ENCODE data around the gene A2M.

The A2M gene

DNA sequence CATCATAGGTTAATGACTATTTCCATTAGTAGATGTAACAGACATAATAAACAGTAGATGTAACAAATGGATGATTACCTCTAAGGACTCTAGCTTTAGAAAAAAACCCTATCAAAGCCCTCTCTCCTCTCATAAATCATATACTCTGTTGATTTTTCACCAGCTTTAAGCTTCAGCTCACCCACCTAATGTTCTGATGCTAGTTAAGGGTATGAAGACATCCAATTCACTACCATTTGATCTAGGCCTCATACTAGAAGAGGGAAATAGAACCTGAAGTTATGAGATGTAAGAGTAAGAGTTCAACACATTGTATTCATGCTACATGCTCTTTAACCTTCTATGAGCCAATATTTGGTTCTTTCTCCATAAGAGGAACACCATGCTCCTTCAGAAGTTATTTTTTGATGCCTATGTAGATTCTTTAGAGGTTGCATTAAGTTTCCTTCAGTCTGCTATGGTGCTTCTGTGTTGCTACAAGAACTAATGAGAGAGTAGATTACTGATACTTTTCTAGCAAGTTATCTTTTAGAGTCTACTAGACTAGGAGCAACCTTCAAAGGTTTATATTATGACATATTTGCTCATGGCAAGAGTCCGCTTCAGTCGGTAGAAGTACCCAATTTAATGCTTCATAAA lies 16.0 kb downstream of the A2M start:
- no peak for DNase-seq (ENCODE audit: low read depth)

DNA sequence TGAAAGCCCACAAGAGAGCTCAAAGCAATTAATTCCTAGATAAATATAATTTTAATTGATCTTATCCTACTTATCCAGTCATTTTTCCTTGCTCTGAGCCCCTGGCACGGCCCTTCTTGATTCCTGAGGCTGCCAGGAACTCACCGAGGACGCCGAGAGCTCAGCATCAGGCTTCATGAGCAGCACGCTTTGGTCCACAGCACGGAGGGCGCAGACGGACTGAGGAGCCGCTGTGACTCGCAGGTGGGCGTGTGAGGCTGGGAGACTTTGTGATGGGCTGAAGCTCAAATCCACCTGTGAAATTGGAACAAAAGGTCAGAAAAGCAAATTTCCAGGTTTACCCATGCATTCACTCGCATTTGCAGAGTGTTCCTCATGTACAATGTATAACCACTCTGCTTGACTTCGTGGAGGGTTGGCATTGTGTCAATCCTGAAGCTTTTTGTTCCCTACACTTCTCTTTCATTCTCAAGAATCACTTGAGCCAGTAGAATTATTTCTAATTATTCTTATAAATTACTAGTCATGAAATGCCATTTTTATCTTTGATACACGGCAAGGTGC lies 17.2 kb downstream of the A2M start:
- no peak for DNase-seq (ENCODE audit: low read depth)

DNA sequence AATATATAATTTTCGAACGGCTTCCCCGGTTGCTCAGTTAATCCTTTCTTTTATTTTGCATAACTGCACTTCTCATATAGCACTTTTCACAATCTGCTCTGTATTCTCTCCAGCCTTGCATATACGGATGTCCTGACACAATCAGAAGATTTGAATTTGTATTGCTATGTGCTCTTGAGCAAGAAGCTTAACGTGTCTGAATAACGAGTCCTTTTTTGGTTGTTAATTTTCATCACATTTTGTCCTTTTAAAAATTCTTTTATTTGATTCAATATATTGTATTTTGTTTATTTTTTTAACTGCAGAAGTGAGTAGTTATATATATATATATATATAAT lies 17.6 kb downstream of the A2M start:
- no peak for DNase-seq (ENCODE audit: low read depth)

DNA sequence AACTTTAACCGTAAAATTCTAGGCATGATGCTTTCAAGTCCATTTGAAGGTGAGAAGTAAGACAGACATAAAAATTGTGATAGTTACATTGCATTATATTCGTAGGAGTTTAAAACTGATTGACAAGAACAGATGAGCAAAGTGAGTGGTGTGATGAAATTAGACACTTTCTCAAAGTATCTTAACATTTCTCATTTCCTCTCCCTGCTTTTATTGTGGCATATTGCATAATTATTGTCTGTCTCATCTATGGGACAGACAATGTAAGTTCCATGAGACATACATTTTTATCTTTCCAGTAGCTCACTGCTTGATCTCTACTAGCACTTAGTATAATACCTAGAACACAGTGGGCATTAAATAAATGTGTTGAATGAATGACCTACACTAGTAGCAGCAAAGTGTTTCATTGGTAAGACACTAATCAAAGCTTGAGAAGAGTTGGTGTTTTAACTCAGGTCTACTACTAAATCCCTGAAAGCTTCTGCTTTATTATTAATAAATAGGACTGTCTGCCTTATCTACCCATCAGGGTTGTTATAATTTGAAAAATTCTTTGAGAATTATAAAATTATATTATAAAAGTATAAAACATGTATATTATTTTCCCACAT lies 19.0 kb downstream of the A2M start:
- DNase-seq (ENCODE audit: low read depth), result no peak

DNA sequence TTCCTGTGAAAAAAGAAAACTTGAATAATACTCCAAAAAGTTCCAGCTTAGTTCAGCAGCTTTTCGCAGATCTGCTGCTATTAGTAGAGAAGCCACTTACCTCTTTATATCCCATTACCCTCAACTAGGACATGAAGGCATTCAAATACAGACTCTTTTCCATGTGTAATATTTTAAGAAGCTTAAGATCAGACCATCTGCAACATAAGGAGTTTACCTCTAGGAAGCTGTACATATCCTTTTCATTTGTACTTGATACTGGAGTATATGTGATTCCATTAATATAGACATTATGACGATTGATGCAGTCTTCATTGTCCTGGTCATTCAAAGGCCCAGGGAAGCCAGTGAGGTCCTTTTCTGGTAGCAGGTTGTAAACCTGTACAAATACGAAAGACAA lies 20.4 kb downstream of the A2M start:
- no peak for DNase-seq (ENCODE audit: low read depth)

DNA sequence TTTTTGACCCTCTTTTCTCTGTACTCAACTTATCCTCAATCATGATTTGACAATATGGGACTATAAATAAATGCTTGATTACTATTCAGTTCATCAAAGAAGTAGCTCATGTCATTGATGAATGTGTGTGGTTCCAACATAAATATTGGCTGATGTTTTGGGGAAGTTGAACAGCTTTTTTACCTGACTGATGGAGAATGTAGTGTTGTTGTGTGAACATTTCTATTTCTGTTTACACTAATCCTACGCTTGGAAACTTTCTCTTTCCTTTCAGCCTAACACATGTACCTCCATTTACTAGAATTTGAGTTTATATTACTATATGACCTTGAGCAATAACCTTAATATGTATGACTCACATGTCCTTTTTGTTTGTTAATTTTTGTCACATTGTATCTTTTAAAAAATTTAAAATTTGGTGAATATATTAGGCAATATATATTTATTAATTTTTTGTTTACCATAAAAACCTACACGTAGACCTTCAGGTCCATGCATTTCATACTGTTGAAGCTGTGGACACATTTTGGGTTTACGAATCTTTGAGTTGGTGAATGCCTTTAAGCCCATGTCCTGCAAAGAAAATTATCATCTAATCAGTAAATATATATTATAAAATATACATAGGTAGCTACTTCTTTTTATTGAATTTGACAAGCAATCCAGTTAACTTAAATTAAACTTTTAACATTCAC lies 21.1 kb downstream of the A2M start:
- no peak for DNase-seq (ENCODE audit: low read depth)

DNA sequence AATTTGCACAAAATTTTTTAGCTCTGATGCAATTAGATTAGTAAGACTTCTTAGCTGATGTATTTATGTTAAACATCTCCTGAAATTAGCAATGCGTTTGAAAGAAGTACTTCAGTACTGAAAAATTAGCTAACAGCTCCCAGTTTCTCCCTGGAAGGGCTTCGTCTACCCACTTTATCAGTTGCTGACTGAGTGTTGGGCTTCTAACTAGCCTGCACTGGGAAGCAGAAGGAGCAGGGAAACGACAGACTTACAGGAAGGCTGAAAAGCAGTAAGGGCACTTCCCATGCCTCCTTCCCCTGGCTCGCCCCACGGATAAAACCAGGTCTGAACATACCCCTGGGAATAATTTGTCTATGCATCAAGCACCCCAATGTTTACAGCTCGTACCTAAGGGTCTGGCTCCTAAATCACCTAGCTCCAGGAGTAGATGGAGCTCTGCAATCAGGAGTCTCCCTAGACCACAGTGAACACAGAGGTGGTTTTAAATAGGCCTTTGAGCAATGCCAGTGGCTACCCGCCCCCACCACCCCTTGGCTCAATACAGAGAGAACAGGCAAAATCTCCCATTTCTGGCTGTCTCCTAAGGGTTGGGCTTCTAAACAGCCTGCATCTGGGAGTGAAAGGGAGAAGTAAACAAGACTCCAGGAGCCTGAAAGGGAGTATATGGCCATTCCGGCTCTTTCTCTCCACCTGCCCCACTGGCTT lies 23.7 kb downstream of the A2M start:
- no peak for DNase-seq (ENCODE audit: low read depth)

DNA sequence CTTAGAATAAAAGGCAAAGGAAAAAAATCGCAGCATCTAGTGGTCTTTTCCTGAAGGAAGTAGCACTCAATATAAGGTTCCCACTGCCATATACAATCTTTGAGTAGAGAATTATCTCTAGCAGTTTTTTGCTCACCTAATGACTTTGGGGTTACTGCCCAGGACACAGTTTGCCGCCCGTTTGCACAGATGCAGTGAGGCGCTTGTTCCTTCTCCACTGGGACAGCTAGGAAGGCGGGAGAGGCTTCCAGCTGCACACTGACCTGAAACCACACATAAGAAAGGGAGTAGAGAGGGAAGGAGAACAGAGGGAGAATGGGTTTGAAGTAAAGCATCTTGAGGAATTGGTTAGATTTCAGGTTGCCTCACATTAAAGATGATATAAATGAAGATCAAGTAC lies 25.5 kb downstream of the A2M start:
- no peak for DNase-seq (ENCODE audit: low read depth)

DNA sequence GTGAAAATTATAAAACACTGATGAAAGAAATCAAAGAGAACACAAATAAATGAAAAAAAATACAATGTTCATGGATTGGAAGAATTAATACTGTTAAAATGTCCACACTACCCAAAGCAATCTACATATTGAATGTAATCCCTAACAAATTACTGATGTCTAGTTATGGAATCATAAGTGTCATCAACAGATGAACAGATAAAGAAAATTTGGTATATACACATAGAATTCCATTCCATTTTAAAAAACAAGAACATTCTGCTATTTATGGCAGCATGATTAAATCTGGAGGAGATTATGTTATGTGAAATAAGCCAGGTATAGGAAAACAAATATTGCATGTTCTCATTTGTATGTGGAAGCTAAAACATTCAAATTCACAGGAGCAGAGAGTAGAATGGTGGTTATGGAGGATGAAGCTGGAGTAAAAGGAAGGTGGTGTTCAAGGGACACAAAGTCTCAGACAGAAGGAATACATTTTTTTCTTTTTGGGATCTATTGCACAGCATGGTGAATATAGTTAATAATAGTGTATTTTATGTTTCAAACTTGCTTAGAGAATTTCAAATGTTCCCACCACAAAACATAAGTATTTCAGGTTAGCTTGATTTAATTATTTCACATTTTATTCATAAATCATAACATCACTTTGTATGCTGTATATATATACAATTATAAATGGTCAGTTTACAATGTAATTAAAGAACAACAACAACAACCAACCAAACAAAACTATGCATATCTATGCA lies 28.5 kb downstream of the A2M start:
- DNase-seq (ENCODE audit: low read depth), result no peak

DNA sequence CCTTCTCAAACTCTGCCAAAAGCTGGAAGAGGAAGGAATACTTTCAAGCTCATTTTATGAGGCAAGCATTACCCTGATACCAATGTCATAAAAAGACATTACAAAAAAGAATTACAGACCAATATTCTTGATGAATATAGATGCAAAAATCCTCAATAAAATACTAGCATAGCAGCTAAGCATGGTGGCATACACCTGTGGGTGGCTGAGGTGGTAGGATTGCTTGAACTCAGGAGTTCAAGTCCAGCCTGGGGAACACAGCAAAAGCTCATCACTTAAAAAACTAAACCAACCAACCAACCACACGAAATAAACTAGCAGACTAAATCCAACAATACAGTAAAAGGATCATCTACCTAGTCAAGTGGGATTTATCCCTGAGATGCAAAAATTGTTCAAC lies 29.6 kb downstream of the A2M start:
- no peak for DNase-seq (ENCODE audit: low read depth)

DNA sequence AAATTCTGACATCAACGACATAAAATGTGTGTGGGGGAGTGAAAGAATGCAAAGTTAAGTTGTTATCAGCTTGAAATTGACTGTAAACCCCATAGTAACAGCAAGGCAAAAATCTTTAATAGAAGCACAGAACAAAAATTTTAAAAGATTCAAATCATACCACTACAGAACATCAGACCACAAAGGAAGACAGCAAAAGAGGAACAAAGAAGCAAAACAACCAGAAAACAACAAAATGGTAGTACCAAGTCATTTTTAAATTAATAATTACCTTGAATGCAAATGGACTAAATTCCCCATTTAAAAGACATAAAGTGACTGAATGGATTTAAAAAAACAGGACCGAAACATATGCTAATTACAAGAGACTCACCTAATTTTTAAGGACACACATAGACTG lies 31.3 kb downstream of the A2M start:
- DNase-seq (ENCODE audit: low read depth), result no peak

DNA sequence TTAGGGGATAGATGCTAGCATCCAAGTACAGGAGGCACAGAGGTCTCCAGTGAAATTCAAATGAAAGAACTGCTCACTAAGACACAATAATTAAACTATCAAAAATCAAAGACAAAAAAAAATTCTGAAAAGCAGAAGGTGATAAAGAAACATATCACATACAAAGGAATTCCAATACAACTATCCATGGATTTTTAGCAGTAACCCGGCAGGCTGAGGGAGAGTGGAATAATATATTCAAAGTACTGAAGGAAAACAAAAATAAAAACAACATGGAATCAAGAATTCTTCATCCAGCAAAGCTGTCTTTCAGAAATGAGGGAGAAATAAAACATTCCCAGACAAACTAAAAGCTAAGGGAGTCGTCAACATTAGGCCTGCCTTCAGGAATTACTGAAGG lies 31.9 kb downstream of the A2M start:
- no peak for DNase-seq (ENCODE audit: low read depth)

DNA sequence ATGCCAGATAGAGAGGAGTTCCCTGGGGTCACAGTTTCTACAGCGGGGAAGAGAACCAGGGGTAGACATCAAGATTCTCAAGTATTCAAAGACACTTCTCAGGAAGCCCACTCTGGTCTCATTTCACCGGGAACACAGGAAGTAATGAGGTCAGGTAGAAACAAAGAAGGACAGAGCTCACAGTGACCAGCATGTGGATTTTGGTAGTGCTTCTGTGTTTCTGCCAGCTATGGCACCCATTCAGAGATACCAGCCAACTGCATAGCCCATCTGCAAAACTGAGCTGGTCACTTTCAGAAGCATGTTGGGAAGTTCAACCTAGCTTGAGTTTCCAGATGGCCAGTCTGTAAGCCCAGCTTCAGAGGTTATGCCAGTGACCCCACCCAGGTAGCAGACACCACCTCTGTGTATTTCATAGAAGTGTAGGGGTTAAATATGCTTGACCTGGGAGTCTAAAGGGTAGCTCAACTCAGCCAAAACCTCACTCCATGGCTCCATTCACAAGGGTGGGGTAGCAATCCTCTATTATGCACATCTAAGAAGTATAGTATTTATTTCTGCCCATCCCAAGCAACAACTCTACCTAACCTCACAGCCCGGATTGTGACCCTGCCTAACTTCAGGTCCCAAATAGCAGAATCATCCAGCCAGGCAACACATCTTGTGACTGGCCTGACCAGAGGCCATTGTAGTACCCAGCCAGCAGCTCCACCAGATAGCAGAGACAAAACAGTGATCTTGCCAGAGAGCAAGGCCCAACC lies 33.9 kb downstream of the A2M start:
- no peak for DNase-seq (ENCODE audit: low read depth)

DNA sequence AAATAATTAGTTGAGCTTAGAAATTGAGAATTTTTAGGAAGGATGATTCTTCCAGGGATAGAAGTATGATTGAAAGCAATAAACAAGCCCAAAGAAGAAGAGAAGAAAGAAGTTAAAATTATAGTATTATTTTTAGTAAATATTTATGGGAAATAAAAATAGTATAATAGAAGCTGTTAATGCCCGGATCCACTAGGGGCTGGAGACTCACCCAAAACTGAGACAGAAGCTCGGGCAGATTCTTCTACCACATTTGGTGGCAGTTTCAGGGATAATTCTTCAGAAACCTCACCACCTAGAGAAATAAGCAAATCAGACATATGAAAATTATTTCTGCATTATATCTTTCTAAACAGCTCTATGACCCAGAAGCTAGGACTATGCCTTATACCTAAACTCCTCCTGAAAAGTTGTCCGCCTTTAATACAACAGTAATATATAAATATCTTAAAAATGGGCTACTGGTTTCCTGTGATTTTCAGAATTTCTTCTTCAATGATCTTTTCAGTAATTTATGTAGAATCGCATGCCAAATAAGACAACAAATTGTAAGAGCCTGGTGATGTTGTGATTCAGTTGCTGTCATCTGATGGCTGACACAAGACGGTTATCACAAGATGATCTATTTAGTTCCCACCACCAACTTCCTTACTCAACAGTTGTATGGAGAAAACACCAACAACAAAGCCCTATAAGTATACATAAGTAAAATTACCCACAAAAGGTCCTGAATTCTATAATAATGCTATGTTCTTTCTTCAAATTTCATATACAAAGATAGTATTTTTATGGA lies 35.6 kb downstream of the A2M start:
- no peak for DNase-seq (ENCODE audit: low read depth)

DNA sequence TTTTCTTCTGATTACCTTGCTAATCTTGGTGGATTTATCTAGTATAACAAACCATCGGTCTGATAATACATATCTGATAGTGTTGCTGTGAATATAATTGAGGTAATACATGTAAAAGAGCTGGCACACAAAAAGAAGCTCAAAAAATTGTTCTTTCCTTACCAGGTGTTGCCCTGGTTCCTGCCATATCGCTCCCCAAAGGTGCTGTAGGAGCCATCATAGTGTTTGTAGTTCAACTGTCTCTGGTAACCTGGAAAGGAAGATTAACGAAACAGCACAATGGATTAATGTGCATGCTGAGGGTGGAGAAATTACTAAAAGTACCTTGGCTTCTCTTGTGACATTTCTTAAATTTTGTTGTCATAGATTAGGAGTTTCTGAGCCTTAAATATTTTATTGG lies 36.6 kb downstream of the A2M start:
- no peak for DNase-seq (ENCODE audit: low read depth)

DNA sequence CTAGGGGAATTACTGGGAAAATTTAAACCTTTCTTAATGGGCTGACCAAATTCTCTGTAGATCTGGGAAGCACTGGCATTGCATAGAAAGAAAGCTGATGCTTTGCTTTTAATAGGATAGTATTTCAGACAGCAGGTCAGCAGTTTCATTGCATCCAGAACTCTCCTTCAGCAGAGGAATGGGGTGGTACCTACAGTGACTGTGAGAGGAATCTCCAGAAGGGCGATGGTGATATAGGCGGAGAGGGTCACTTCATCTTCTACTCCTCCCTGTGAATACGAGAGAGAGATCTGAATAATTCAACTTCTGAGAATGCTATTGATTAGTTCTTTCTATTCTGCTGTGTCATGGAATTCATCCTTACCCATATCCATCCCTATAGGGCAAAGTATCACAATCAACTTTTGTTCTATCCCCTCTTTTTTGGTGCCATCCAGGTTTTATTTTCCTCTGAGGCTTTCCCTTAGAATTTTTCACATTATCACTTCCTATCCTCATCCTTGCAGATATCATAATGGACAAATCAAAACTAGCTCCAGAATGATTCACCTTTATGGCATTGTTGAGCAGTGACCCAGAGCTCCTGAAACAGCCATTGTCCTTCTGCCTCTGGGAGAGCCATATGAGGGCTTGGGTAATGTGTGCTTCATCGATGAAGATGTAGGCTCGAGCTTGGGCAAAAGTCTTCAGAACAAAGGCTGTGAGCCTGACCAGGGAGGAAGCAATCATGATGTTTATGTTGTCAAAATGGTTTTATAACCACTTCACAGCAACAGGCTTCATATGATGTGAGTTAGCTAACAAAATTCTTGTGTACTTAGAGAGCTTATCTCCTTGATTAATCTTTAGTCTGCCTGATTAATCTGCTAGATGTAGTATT lies 38.3 kb downstream of the A2M start:
- no peak for DNase-seq (ENCODE audit: low read depth)

DNA sequence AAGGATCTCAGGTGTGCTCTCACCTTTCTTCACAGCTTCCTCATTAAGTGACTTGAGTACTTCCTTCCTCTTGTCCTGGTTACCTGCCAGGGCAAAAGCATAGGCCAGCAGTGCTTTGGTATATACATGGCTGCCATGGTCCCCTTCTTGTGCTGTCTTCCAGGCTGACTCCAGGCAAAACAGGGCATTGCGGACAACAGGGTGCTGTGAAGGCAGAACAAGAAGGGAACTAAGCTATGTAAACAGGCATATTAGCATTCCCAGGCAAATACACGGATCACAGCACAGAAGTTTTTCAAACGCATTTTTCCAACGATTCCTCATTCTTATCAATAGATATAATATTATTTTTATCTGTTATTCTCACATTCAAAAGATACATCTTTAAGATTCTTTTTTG lies 39.0 kb downstream of the A2M start:
- DNase-seq (ENCODE audit: low read depth), result no peak

DNA sequence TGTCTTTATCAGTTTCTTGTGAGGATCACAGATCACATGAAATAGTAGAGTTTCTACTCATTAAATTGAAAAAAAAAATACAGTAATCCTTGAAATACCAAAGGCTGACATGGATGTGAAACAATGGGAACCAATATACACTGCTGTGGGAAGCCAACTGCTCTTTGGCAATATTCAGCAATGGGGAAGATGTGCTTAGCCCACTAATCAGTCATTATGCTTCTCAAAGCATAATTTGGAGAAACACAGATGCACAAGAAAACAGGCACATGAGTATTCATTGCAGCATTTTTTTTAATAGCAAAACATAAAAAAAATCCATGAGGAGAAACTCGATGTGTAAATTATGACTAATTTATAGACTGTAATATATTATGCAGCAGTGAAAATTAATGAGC lies 40.6 kb downstream of the A2M start:
- no peak for DNase-seq (ENCODE audit: low read depth)

DNA sequence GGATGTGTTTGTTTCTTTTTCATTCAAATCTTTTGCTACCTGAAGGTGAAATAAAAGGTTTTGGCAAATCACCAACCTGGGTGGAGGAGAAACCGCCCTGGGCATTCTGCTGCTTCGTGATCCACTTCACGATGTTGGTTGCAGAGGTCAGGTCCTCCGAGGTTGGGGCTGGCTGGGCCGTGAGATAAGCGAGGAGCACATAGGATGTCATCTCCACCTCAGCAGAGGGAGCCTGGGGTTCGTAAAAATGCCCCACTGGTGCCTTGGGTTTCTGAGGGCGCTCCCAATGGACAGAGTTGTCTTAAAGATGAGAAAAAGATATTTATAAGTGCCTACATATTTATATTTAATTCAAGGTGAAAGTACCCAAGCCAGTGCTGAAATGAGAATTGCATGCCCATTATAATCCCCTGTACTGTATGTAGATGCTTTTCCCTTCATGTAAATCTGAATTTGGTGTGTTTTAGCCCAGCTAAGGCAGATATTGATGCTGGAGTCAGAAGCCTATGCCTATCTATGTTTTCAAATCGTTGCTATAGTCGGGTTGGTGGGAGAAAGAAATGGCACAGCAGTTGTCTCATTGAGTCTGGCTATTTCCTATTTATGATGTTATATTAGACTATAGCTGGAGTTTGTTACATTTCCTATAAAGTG lies 41.1 kb downstream of the A2M start:
- DNase-seq (ENCODE audit: low read depth), result no peak
